IMR-90 (cell line): Measurements from ENCODE around the gene GOT2. TPM values are rescaled to one million over a fixed set of nuclear protein-coding genes. Genes with fewer than 3 reads are reported as not detected.
"Not testable (repeated sequence)": the region's sequence is repeated elsewhere in the genome, so short reads cannot be mapped to it uniquely, and the experiment has no call there.

Experiments used
- ATAC-seq: fragments of 200-7000 bp; cut with Tn5 transposase; 2 replicates; pipeline ENCODE4 v1.9.1; 2020; ENCODE audit warnings: low read depth, mild to moderate bottlenecking, moderate library complexity
- BruUV-seq: library from RNA; stranded (reverse); fragments of 400-500 nt; replicated peaks from 2 replicates; lab custom pipeline; 2021; lab: Mats Ljungman, UMichigan
- CTCF ChIA-PET: fragments of 300-600 bp; formaldehyde crosslinking; extraction: SDS; loops from one replicate; lab custom pipeline; 2021; ENCODE audit warnings: antibody characterized with exemption; lab: Yijun Ruan, JAX
- POLR2A ChIA-PET: fragments of 300-600 bp; sonication (Branson Sonifier 250); formaldehyde crosslinking; loops from one replicate; lab custom pipeline; 2022; ENCODE audit warnings: antibody characterized with exemption; ENCODE audit not compliant: unreplicated experiment; lab: Charles Lee
- DNase-seq: peaks from one replicate; pipeline ENCODE4 v3.0.0; 2013
- H2AFZ ChIP-seq: replicated peaks from 2 replicates; pipeline ENCODE3; 2013; ENCODE audit warnings: low read length, mild to moderate bottlenecking; ENCODE audit not compliant: poor library complexity
- H2AK5ac ChIP-seq: 2 replicates; pipeline ENCODE4 v1.6.1; 2013; ENCODE audit warnings: low read depth, low read length, inconsistent platforms
- H2AK9ac ChIP-seq: replicated peaks from 2 replicates; pipeline ENCODE3; 2013; ENCODE audit warnings: mild to moderate bottlenecking, low read depth, low read length, moderate library complexity; ENCODE audit not compliant: poor library complexity
- H2BK120ac ChIP-seq: 2 replicates; pipeline ENCODE4 v1.6.1; 2013; ENCODE audit warnings: low read depth, low read length, inconsistent platforms
- H2BK15ac ChIP-seq: 3 replicates; pipeline ENCODE4 v1.6.1; 2013; ENCODE audit warnings: low read depth, low read length, inconsistent platforms
- H2BK20ac ChIP-seq: 2 replicates; pipeline ENCODE4 v1.6.1; 2013; ENCODE audit warnings: low read depth, mild to moderate bottlenecking, inconsistent platforms, low read length, moderate library complexity
- H2BK5ac ChIP-seq: 2 replicates; pipeline ENCODE4 v1.6.1; 2013; ENCODE audit warnings: mild to moderate bottlenecking, low read depth, low read length, inconsistent platforms; ENCODE audit not compliant: poor library complexity, severe bottlenecking
- H3K14ac ChIP-seq: replicated peaks from 2 replicates; pipeline ENCODE4 v1.6.1; 2013; ENCODE audit warnings: low read depth, low read length, inconsistent platforms
- H3K18ac ChIP-seq: 2 replicates; pipeline ENCODE4 v1.6.1; 2013; ENCODE audit warnings: low read depth, low read length, control low read depth
- H3K23ac ChIP-seq: 2 replicates; pipeline ENCODE4 v1.6.1; 2013; ENCODE audit warnings: low read depth, low read length, inconsistent platforms
- H3K27ac ChIP-seq: 2 replicates; pipeline ENCODE4 v1.5.1; 2013; ENCODE audit warnings: mild to moderate bottlenecking, control low read depth, low read length; ENCODE audit not compliant: insufficient read depth
- H3K27me3 ChIP-seq: 2 replicates; pipeline ENCODE4 v1.6.1; 2013; ENCODE audit warnings: low read length; ENCODE audit not compliant: control insufficient read depth, insufficient read depth
- H3K36me3 ChIP-seq: 2 replicates; pipeline ENCODE4 v1.6.1; 2013; ENCODE audit warnings: low read length, mixed read lengths; ENCODE audit not compliant: control insufficient read depth, insufficient read depth
- H3K4ac ChIP-seq: 2 replicates; pipeline ENCODE4 v1.6.1; 2013; ENCODE audit warnings: low read depth, low read length, inconsistent platforms
- H3K4me1 ChIP-seq: 2 replicates; pipeline ENCODE4 v1.6.1; 2013; ENCODE audit warnings: low read length, mixed read lengths; ENCODE audit not compliant: control insufficient read depth, insufficient read depth
- H3K4me2 ChIP-seq: 2 replicates; pipeline ENCODE4 v1.6.1; 2013; ENCODE audit warnings: low read depth, mild to moderate bottlenecking, control low read depth, low read length, moderate library complexity
- H3K4me3 ChIP-seq: 2 replicates; pipeline ENCODE4 v1.5.1; 2013; ENCODE audit warnings: low read depth, mild to moderate bottlenecking, control low read depth, low read length, moderate library complexity; ENCODE audit not compliant: insufficient read depth
- H3K56ac ChIP-seq: 2 replicates; pipeline ENCODE4 v1.6.1; 2013; ENCODE audit warnings: low read length, inconsistent platforms; ENCODE audit not compliant: insufficient read depth; ENCODE audit errors: extremely low read depth
- H3K79me1 ChIP-seq, 2 experiments: 2 replicates each; pipeline ENCODE4 v1.6.1; 2013; ENCODE audit warnings: low read length in 2 of 2, inconsistent platforms in 1 of 2, low read depth in 1 of 2
- H3K9ac ChIP-seq: 2 replicates; pipeline ENCODE4 v1.6.1; 2013; ENCODE audit warnings: low read depth, low read length, control low read depth
- H3K9me1 ChIP-seq: 2 replicates; pipeline ENCODE4 v1.6.1; 2013; ENCODE audit warnings: low read length, inconsistent platforms; ENCODE audit not compliant: insufficient read depth
- H3K9me3 ChIP-seq: 2 replicates; pipeline ENCODE4 v1.6.1; 2013; ENCODE audit warnings: low read length; ENCODE audit not compliant: control insufficient read depth, insufficient read depth
- H4K20me1 ChIP-seq: 2 replicates; pipeline ENCODE4 v1.6.1; 2013; ENCODE audit warnings: low read length, inconsistent platforms; ENCODE audit not compliant: insufficient read depth
- H4K5ac ChIP-seq: 2 replicates; pipeline ENCODE4 v1.6.1; 2013; ENCODE audit warnings: mild to moderate bottlenecking, low read depth, low read length, control low read depth
- H4K8ac ChIP-seq, 2 experiments: 2 replicates each; pipeline ENCODE4 v1.6.1; 2013; ENCODE audit warnings: low read depth in 2 of 2, low read length in 2 of 2, control low read depth in 1 of 2, inconsistent platforms in 1 of 2
- H4K91ac ChIP-seq: 2 replicates; pipeline ENCODE4 v1.6.1; 2013; ENCODE audit warnings: low read depth, low read length, inconsistent platforms; ENCODE audit not compliant: insufficient read depth
- WGBS, 2 experiments: methylation state at CpG; one replicate each; pipeline versions ENCODE4 v1.1.5 to v1.1.7; 2013; ENCODE audit warnings: missing lambda C conversion rate in 2 of 2; ENCODE audit not compliant: insufficient read length in 1 of 2; ENCODE audit errors: extremely low coverage in 2 of 2; 5-methylcytosine and 5-hydroxymethylcytosine counted together
- dilution Hi-C: fragments of 300-500 bp; cut with HindIII; formaldehyde crosslinking; loops from one replicate; pipeline ENCODE4 v1.14.3; 2018; ENCODE audit warnings: low sequenced_read_pairs; ENCODE audit not compliant: unreplicated experiment
- in situ Hi-C: fragments of 300-500 bp; cut with MboI; formaldehyde crosslinking; loops from 3 replicates; pipeline ENCODE4 v1.14.3; 2019; ENCODE audit warnings: low sequenced_read_pairs, inconsistent platforms, mixed read lengths
- intact Hi-C: fragments of 100-400 bp; cut with micrococcal nuclease; formaldehyde crosslinking; loops from 2 replicates; pipeline ENCODE4 v1.10.0; 2022
- polyA plus RNA-seq, 3 experiments: library from polyadenylated mRNA; depleted of rRNA; stranded (reverse); fragments of >200 nt; gene quantifications; 2 replicates each; pipeline ENCODE4 v1.2.3, GENCODE V29; 2012; ENCODE audit warnings: low replicate concordance in 1 of 3
- total RNA-seq: library from RNA; depleted of rRNA; stranded (reverse); fragments of >200 nt; gene quantifications from 2 replicates; pipeline ENCODE4 v1.2.3, GENCODE V29; 2012

Gene GOT2
- total and polyA plus RNA-seq, 2 of the 4 experiments (the other 2 are of a cell fraction), result 50.2 to 60.2 TPM

GRCh38 chr16:58779291-58779690, 45.2 kb upstream of the GOT2 start:
- H3K9me3 ChIP-seq, H3K4ac ChIP-seq, in situ Hi-C loops, H3K9ac ChIP-seq, H3K4me2 ChIP-seq, H4K8ac ChIP-seq, CTCF ChIA-PET, H3K56ac ChIP-seq, H3K23ac ChIP-seq, H3K14ac ChIP-seq, H3K4me1 ChIP-seq, dilution Hi-C loops, intact Hi-C loops, H2BK20ac ChIP-seq, H4K5ac ChIP-seq, H3K18ac ChIP-seq, ATAC-seq, H4K91ac ChIP-seq, H2BK5ac ChIP-seq, H2BK120ac ChIP-seq, H3K9me1 ChIP-seq, POLR2A ChIA-PET, H2BK15ac ChIP-seq, H2AFZ ChIP-seq, H3K27ac ChIP-seq, DNase-seq, BruUV-seq, H3K36me3 ChIP-seq, H3K4me3 ChIP-seq, H2AK9ac ChIP-seq, H2AK5ac ChIP-seq, H3K79me1 ChIP-seq, H4K20me1 ChIP-seq, H3K27me3 ChIP-seq: not testable (repeated sequence)
- WGBS, 2 experiments, result no CpG with 5 or more reads among the region's 1 CpG
